ENCODE results near the gene SASH3.

The SASH3 gene

GRCh38 chrX:129843459-129844306 is 63.9 kb downstream of the SASH3 start, which contains the start of gene ZDHHC9:
Gene ZDHHC9 (minus strand): TSS chrX:129843886. CDS start chrX:129841945, 1,941 bp downstream.
- peaks cover 0 to 27% (median 20%) of the 10 kb centered on the region in 5 donors for H3K4me1 ChIP-seq (ENCODE audit: control insufficient read depth in 5 of 5, insufficient read depth in 5 of 5, low read length in 5 of 5)
- H3K27ac ChIP-seq (ENCODE audit: low read depth, low read length) = peak within 1 kb of the TSS; percentile 80
- peak within 1 kb of the TSS; percentile 64 to 81 (median 72) for H3K4me3 ChIP-seq (ENCODE audit: low read depth in 1 of 5, low read length in 5 of 5)
- peaks cover 0 to 5% (median 3%) of the 10 kb centered on the region in 5 donors for H3K36me3 ChIP-seq (ENCODE audit: control insufficient read depth in 5 of 5, insufficient read depth in 5 of 5, low read length in 5 of 5)
- H3K27me3 ChIP-seq (ENCODE audit: control insufficient read depth in 5 of 5, insufficient read depth in 4 of 5, low read length in 5 of 5) = peaks cover 0 to 7% (median 4%) of the 10 kb centered on the region in 5 donors
- H3K9ac ChIP-seq (ENCODE audit: low read length in 5 of 5) = peak within 1 kb of the TSS; percentile 56 to 82 (median 67)
- H3K9me3 ChIP-seq (ENCODE audit: control insufficient read depth in 5 of 5, low read length in 5 of 5) = no peaks in the 10 kb centered on the region

Data from subcutaneous abdominal adipose tissue (tissue), 5 donors.